Measurements from ENCODE around the gene HTR7. TPM values are rescaled to one million over a fixed set of nuclear protein-coding genes. Genes with fewer than 3 reads are reported as not detected.

HTR7 gene
- total RNA-seq, 1 donor from 2014 or later: not detected

DNA sequence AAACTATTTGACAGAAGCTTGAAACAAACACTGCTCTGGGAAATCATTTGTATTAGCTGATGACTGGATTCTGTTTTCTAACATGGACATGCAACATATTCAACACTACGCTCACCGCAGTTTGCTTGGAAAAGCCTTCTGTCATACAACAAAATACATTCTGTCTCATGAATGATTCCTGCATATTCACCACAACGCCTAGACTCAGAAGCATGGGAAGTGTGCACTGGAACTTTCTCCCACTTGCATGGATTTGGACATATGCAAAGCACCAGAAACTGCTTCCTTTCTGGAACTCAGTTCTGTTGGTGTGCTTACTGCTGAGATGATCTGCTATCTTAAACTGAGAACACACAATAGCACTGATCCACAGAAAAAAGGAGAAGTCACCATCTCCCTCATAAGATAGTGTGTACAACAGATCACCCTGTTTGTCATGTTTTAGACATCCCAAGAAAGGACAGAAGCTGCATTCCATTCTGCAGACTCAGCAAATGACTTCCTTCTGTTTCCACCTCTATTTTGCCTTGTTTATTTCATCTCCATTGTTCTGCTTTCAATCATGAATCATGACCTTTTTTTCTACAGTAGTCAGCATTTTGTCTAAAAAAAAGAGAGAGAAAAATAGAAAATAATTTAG is 115.8 kb downstream of the HTR7 start:
- Mint-ChIP-seq H3K27ac (no peak overlapping the region), H3K9me3 (no peaks in the 10 kb centered on the region), H3K4me3 (ENCODE audit: low read depth) (no peak overlapping the region), H3K4me1 (ENCODE audit: low read depth) (no peaks in the 10 kb centered on the region), H3K27me3 (ENCODE audit: low read depth) (peaks cover 23% of the 10 kb centered on the region), H3K36me3 (ENCODE audit: low read depth) (no peaks in the 10 kb centered on the region)
- intact Hi-C loops (cut with micrococcal nuclease): no loop called here
- DNase-seq (ENCODE audit: low spot score): no peak

DNA sequence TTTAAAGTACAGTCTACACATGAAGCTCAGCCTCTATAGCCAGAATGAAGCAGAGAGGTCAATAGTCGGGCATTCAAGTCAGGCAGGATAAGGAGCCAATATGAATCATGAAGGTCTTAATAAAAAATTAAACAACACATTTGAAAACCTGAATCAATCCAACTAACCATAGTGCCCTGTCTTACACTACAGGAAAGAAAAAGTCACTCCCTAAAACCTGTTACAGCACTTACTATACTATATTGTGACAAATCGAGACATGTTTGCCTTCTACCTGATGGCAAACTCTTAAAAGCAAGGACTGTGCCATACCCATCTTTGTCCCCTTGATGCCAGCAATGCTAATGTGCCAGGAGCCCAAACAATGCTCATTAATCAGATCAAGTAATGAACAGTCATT is 117.6 kb downstream of the HTR7 start:
- no peak for DNase-seq (ENCODE audit: low spot score)
- Mint-ChIP-seq H3K27ac (no peak overlapping the region), H3K36me3 (ENCODE audit: low read depth) (no peaks in the 10 kb centered on the region), H3K4me3 (ENCODE audit: low read depth) (no peak overlapping the region), H3K4me1 (ENCODE audit: low read depth) (no peaks in the 10 kb centered on the region), H3K27me3 (ENCODE audit: low read depth) (peaks cover 19% of the 10 kb centered on the region), H3K9me3 (no peaks in the 10 kb centered on the region)
- intact Hi-C loops (cut with micrococcal nuclease): no loop called here

DNA sequence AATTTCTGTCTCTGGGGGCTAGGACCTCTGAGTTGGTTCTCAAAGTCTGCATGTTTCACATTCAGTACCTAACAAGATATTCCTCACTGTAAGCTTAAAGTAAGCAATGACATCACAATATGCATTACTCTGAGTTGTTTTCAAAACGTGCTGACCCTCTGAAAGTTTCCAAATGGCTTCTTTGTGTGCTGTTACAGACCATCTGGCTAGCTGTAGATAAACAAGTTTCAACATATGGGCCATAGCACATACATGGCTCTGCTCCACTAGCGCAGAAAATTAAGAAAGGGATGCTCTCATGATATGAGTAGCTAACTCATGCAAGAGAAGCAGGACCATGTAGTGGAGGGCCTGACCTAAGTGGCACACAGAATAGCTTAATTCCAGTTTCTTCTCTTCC is 119.0 kb downstream of the HTR7 start:
- intact Hi-C loops (cut with micrococcal nuclease): no loop called here
- Mint-ChIP-seq H3K4me3 (ENCODE audit: low read depth) (no peak overlapping the region), H3K27me3 (ENCODE audit: low read depth) (peaks cover 20% of the 10 kb centered on the region), H3K36me3 (ENCODE audit: low read depth) (no peaks in the 10 kb centered on the region), H3K27ac (no peak overlapping the region), H3K9me3 (no peaks in the 10 kb centered on the region), H3K4me1 (ENCODE audit: low read depth) (no peaks in the 10 kb centered on the region)
- DNase-seq (ENCODE audit: low spot score): no peak

DNA sequence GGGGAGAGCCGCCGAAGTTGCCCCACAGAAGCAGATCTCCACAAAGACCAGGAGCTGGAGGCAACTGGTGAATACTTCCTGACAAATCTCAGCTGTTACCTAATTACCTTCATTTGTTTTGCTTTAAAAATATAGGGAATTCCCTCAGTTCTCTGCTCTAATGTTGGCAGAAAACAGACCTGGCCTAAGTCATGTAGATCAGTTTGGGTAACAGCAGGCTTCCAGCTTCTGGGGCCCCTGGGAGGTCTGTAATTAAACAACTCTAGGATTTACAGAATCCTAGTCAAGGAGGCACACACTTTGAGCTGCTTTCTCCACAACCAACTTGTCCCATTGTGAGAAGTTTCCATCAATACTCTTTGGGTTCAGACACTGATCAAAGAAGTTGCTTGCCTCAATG is 123.4 kb downstream of the HTR7 start:
- Mint-ChIP-seq H3K4me1 (ENCODE audit: low read depth) (no peaks in the 10 kb centered on the region), H3K9me3 (no peaks in the 10 kb centered on the region), H3K36me3 (ENCODE audit: low read depth) (no peaks in the 10 kb centered on the region), H3K4me3 (ENCODE audit: low read depth) (no peak overlapping the region), H3K27ac (no peak overlapping the region), H3K27me3 (ENCODE audit: low read depth) (peaks cover 4% of the 10 kb centered on the region)
- DNase-seq (ENCODE audit: low spot score): no peak
- intact Hi-C loops (cut with micrococcal nuclease): no loop called here

DNA sequence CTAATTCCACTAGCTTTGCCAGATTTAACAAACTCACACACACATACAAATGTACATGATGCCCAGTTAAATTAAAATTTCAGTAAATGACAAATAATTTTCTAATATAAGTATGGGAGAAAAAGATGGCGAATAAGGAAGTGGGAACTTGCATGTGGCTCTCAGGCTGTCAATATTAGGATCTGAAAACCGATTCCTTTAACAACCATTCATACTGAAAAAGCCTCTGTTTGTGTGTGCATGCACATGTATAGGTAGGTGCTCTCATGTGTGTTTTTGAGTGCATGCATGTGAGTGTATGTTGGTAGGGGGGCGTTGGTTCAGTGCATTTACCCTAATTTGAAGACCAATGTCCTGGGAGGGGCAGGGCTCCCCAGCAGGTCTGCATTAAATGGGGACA is 125.3 kb downstream of the HTR7 start:
- Mint-ChIP-seq H3K4me3 (ENCODE audit: low read depth) (no peak overlapping the region), H3K27me3 (ENCODE audit: low read depth) (peaks cover 1% of the 10 kb centered on the region), H3K4me1 (ENCODE audit: low read depth) (no peaks in the 10 kb centered on the region), H3K9me3 (no peaks in the 10 kb centered on the region), H3K27ac (no peak overlapping the region), H3K36me3 (ENCODE audit: low read depth) (no peaks in the 10 kb centered on the region)
- intact Hi-C loops (cut with micrococcal nuclease): no loop called here
- DNase-seq (ENCODE audit: low spot score): no peak

DNA sequence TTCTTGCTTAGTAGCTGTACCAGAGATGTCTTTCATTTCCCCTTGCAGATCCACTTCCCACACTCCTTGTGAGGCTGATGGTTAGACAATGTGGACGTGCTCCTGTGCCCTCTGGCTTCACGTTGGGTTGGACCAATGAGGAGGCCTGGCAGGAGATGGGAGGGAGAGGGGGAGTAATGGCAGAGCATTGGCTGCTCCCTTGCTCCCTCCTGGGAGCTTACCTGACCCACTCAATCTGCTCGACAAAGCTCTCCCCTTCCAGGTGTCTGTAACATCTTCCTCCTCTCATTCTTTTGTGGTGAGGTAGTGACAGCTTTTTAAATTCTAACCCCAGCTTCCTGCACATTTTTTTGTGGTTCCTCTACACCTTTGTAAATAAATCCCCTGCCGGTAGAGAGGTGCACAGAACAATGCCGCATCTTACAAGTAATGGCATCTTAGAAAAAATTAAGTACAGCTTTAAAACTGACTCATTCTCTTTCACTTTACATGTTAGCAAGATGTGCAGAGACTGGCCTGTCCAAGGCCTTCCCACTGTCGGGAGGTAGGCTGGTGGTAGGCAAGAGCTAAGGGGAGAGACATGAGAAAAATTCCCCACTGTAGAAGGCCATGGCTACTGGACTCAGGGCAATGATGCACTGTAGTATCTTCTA is 134.3 kb downstream of the HTR7 start:
- Mint-ChIP-seq H3K27me3 (ENCODE audit: low read depth) (peaks cover 2% of the 10 kb centered on the region), H3K27ac (no peak overlapping the region), H3K36me3 (ENCODE audit: low read depth) (no peaks in the 10 kb centered on the region), H3K9me3 (no peaks in the 10 kb centered on the region), H3K4me3 (ENCODE audit: low read depth) (no peak overlapping the region), H3K4me1 (ENCODE audit: low read depth) (peaks cover 2% of the 10 kb centered on the region)
- no peak for DNase-seq (ENCODE audit: low spot score)
- intact Hi-C loops (cut with micrococcal nuclease): no loop called here

DNA sequence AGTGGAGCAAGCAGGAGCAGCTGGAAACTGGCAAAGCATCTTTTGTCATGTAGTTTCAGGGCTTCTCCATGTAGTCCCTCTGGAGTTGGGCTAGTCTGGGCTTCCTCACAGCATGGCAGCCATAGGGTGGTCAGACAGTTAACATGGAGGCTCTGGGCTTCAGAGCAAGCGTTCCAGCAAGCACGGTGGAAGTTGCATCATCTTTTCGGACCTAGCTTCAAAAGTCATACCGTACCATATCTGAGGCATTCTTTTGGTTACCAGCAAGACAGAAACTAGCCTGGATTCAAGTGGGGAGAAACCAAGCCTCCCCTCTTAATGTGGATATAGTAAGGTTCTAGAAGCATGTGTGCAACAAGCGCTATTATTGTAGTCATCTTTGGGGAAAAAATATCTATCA is 135.0 kb downstream of the HTR7 start:
- DNase-seq (ENCODE audit: low spot score): no peak
- no peak overlapping the region for H3K27ac Mint-ChIP-seq
- no peaks in the 10 kb centered on the region for H3K36me3 Mint-ChIP-seq (ENCODE audit: low read depth)
- no peak overlapping the region for H3K4me3 Mint-ChIP-seq (ENCODE audit: low read depth)
- peaks cover 2% of the 10 kb centered on the region for H3K4me1 Mint-ChIP-seq (ENCODE audit: low read depth)
- H3K9me3 Mint-ChIP-seq: no peaks in the 10 kb centered on the region
- peaks cover 2% of the 10 kb centered on the region for H3K27me3 Mint-ChIP-seq (ENCODE audit: low read depth)
- intact Hi-C loops (cut with micrococcal nuclease): no loop called here

DNA sequence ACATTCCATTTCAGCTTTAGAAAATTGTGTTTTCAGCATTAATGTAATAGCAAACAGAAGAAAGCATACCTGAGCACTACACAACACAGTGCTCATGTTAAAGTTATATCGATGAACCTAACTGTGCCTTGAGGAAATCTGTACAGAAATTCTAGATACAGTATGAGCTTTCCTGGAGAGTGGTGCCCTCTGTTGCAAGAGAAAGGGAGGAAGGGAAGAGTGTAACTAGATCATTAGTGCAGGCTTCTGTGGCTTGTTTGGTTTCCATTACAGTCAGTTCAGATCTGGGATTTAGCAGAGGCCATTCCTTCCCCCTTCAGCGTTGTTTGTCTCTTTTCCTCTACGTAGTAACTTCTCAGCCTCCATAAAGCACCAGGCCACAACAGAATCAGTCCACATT is 139.7 kb downstream of the HTR7 start:
- no peaks in the 10 kb centered on the region for H3K9me3 Mint-ChIP-seq
- intact Hi-C loops (cut with micrococcal nuclease): no loop called here

DNA sequence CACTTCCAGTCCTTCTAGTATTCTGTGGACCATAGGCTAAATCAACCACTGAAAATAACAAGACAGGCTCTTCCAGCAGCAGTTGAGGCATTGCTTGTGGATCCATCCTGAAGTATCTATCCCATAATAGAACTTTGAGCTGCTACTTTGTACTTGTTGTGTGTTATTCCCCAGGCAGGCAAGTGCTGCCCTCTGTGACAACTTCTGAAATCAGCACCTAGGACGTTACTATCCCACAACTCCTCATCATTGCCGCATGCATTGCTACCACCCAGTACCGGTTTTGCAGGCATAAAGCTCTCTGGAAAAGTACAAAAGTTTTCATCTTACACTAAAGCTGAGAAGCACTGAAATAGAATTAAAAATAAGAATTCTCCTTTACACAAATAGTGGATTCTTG is 145.3 kb downstream of the HTR7 start:
- no peak for DNase-seq (ENCODE audit: low spot score)
- H3K4me3 Mint-ChIP-seq (ENCODE audit: low read depth): no peak overlapping the region
- H3K9me3 Mint-ChIP-seq: no peaks in the 10 kb centered on the region
- intact Hi-C loops (cut with micrococcal nuclease): no loop called here
- peaks cover 3% of the 10 kb centered on the region for H3K27me3 Mint-ChIP-seq (ENCODE audit: low read depth)
- H3K27ac Mint-ChIP-seq: no peak overlapping the region
- no peaks in the 10 kb centered on the region for H3K36me3 Mint-ChIP-seq (ENCODE audit: low read depth)
- no peaks in the 10 kb centered on the region for H3K4me1 Mint-ChIP-seq (ENCODE audit: low read depth)

More for the DNA sequence above, 139.7 kb downstream of the HTR7 start:
- peaks cover 2% of the 10 kb centered on the region for H3K27me3 Mint-ChIP-seq (ENCODE audit: low read depth)
- no peak for DNase-seq (ENCODE audit: low spot score)
- H3K4me3 Mint-ChIP-seq (ENCODE audit: low read depth): no peak overlapping the region
- no peak overlapping the region for H3K27ac Mint-ChIP-seq
- H3K36me3 Mint-ChIP-seq (ENCODE audit: low read depth): no peaks in the 10 kb centered on the region
- no peaks in the 10 kb centered on the region for H3K4me1 Mint-ChIP-seq (ENCODE audit: low read depth)

DNA sequence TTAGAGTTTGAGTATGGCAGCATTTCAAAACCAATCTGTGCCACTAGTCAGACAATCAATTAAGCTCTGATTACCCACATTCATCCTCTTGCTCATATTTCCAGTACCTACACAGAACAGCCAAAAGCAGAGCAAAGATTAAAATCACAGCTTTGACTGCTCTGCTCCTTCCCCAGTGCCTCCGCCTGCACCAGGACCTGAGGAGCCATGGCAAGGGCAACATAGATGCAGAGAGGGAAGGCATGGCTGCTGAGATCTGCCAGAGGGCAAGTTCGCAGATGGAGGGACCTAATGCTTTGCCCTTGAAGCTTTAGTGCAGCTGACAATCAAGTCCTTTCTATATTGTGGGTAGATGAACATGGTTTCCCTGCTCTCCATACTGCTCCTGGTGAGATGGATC is 148.1 kb downstream of the HTR7 start:
- Mint-ChIP-seq H3K27me3 (ENCODE audit: low read depth) (peaks cover 3% of the 10 kb centered on the region), H3K27ac (no peak overlapping the region), H3K9me3 (no peaks in the 10 kb centered on the region), H3K4me3 (ENCODE audit: low read depth) (no peak overlapping the region), H3K4me1 (ENCODE audit: low read depth) (no peaks in the 10 kb centered on the region), H3K36me3 (ENCODE audit: low read depth) (no peaks in the 10 kb centered on the region)
- intact Hi-C loops (cut with micrococcal nuclease): no loop called here
- no peak for DNase-seq (ENCODE audit: low spot score)

DNA sequence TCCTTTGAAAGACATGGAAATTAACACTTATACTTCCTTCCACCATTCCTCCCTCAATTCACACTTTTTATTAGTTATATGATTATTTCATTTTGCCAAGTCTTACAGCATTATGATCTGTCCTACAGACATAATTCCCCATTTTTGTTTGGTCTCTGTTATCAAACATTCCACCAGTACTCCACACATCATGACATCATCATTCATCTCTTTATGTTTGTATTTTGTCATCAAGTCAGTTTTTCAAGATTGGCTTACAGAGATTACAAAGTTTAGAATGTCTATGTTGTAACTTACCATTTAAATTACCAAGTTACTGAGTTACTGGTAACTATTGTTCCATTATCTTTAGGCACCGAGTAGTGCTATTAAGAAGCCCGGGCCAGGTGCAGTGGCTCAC is 150.2 kb downstream of the HTR7 start:
- H3K36me3 Mint-ChIP-seq (ENCODE audit: low read depth): no peaks in the 10 kb centered on the region
- intact Hi-C loops (cut with micrococcal nuclease): no loop called here
- H3K27me3 Mint-ChIP-seq (ENCODE audit: low read depth): peaks cover 5% of the 10 kb centered on the region
- H3K4me1 Mint-ChIP-seq (ENCODE audit: low read depth): no peaks in the 10 kb centered on the region
- H3K9me3 Mint-ChIP-seq: no peaks in the 10 kb centered on the region
- no peak for DNase-seq (ENCODE audit: low spot score)
- H3K4me3 Mint-ChIP-seq (ENCODE audit: low read depth): no peak overlapping the region
- no peak overlapping the region for H3K27ac Mint-ChIP-seq

DNA sequence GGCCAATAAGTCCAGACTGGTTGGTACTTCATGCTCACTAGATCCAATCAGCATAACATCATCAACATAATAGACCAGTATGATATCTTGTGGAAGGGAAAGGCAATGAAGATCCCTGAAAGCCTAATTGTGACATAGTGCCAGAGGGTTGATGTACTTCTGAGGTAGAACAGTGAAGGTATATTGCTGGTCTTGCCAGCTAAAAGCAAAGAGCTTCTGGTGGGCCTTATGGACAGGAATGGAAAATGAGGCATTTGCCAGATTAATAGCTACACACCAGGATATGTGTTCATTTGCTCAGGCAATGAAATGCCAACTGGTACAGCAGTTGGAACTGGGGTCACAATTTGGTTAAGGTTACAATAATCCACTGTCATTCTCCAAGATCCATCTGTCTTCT is 156.4 kb downstream of the HTR7 start:
- no peak for DNase-seq (ENCODE audit: low spot score)
- no peaks in the 10 kb centered on the region for H3K36me3 Mint-ChIP-seq (ENCODE audit: low read depth)
- no peaks in the 10 kb centered on the region for H3K4me1 Mint-ChIP-seq (ENCODE audit: low read depth)
- no peak overlapping the region for H3K27ac Mint-ChIP-seq
- intact Hi-C loops (cut with micrococcal nuclease): no loop called here
- H3K9me3 Mint-ChIP-seq: no peaks in the 10 kb centered on the region
- H3K4me3 Mint-ChIP-seq (ENCODE audit: low read depth): no peak overlapping the region
- peaks cover 1% of the 10 kb centered on the region for H3K27me3 Mint-ChIP-seq (ENCODE audit: low read depth)

DNA sequence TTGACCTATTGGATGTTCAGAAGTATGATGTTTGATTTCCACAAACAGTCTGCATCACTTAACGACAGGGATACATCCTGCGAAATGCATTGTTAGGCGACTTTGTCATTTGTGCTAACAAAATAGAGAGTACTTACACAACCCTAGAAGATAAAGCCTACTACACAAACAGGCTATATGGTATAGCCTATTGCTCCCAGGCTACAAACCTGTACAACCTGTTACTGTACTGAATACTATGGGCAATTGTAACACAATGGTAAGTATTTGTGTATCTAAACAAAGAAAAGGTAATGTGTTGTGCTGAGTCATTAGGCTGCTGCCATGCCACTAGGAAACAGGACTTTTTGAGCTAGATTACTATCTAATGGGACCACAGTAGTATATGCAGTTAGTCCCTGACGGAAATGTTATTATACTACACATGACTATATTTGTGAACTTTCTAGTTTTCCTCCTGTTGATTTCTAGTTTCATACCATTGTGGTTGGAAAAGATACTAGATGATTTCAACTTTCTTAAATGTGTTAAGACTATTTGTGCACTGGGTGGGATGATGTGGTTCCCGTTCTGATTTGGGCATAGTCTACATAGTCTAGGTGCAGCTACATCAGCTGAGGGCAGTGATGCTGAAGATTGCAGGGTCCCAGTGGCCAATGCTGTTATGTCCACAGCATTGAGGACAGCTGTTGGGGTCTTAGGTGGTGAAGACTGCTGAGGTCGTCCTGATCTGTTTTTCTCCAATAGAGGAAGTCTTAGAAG is 161.7 kb downstream of the HTR7 start:
- H3K4me1 Mint-ChIP-seq (ENCODE audit: low read depth): no peaks in the 10 kb centered on the region
- intact Hi-C loops (cut with micrococcal nuclease): no loop called here
- DNase-seq (ENCODE audit: low spot score): no peak
- no peaks in the 10 kb centered on the region for H3K9me3 Mint-ChIP-seq
- no peaks in the 10 kb centered on the region for H3K27me3 Mint-ChIP-seq (ENCODE audit: low read depth)
- no peak overlapping the region for H3K27ac Mint-ChIP-seq
- H3K36me3 Mint-ChIP-seq (ENCODE audit: low read depth): no peaks in the 10 kb centered on the region
- no peak overlapping the region for H3K4me3 Mint-ChIP-seq (ENCODE audit: low read depth)
